Skin epidermis (tissue), 12 donors: ENCODE data around the gene ARHGEF35.
"Not testable (repeated sequence)": the region's sequence is repeated elsewhere in the genome, so short reads cannot be mapped to it uniquely, and the experiment has no call there.

Experiments used
- H3K27ac ChIP-seq, 21 experiments: fragments of 200-600 bp; sonication (generic) in 11 of 21; one replicate each; pipeline ENCODE4 v1.5.0; 2020; ENCODE audit warnings: mild to moderate bottlenecking in 3 of 21, inconsistent platforms in 2 of 21, moderate library complexity in 2 of 21
- H3K4me3 ChIP-seq, 7 experiments: fragments of 200-600 bp; sonication (generic) in 2 of 7; one replicate each; pipeline ENCODE4 v1.5.0; 2020; ENCODE audit warnings: inconsistent platforms in 2 of 7, mild to moderate bottlenecking in 2 of 7, moderate library complexity in 1 of 7

ARHGEF35 gene

DNA sequence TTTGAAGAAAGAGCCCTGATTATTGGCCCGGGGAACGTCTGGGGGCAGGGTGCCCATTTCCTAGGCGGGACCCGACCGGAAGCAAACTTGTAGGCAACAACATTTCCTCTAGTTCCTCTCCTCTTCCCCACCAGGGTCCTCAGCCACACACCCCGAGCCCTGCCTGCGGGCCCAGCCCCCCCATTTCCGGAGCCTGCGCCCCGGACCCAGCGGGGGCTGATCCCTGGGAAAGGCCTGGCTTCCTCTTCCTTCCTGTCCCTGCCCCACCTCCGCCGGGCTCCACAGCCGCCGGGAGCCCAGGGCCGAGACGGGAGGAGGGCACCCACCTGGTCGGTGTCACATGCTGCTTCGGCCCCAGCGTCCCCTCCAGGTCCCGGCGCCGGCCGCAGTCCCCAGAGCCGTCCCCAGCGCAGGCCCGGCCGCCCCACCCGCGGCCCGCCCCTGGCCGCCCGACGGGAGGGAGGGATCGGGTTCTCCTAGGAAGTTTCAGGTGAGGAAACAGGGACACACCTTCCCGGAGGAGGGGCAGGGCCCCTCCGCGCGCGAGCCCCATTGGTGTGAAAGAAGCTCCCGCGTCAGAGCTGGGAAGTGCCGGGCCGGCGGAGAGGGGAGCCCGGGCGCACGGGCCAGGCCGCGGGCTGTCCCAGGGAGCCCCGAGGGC, at the start of gene ARHGEF35:
Gene ARHGEF35 (minus strand): TSS at position 622 of the 661 bp plus-strand sequence. CDS start 7,450 bp downstream, outside the sequence.
- H3K27ac ChIP-seq = not testable (repeated sequence)
- peak within 1 kb of the TSS in 2 of 7 experiments; percentile 27 to 37 for H3K4me3 ChIP-seq

DNA sequence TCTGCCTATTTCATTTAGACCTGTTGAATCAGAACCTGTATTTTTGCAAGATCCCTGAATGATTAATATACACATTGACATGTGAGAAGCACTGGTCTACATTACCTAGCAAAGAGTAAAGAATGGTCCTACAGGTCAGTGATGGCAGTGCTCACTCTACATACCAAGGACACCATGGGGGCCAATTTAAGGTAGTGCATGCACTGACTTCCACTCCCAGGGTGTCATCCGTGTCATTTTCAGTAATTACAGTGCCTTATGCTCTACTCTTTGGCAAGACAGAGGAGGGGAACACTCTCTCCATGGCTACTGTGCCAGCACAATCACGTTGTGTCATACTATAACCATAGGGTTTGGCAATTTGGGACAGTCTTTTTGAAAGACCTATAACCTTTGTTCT, 49.7 kb upstream of the ARHGEF35 start:
- not testable (repeated sequence) for H3K4me3 ChIP-seq

GRCh38 chr7:144239365-144239764, 43.7 kb upstream of the ARHGEF35 start, which contains the start of gene OR2A42:
TSS of gene OR2A42 (minus strand) at chr7:144239605. CDS start at chr7:144232843, 6,762 bp downstream.
- H3K27ac ChIP-seq, H3K4me3 ChIP-seq: not testable (repeated sequence)

More for the DNA sequence above, 49.7 kb upstream of the ARHGEF35 start:
- not testable (repeated sequence) for H3K27ac ChIP-seq

DNA sequence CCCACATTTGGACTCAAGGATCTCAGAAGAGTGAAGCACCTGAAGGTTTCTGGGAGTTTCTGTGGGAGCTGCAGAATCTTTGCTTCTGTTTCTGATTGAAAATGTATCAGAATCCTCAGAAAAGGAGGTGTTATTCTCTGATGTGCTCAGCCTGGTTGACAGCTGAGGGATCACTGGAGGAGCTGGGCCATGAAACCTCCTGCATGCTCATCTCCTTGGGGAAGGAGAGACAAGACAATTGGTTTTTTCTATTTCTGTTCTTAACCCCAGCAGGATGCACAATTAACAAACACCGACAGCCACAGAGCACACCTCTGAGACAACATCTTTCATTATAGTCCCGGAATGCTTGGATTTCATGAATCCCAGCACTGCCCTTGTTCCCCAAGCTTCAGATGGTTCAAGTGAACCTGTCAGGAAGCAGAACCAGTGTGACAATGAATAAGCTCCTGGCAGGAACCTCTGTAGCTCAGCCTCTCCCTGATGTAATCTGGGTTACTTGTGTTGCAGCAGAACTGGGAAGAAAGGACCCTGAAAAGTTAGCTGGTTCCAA, 43.0 kb upstream of the ARHGEF35 start:
- not testable (repeated sequence) for H3K4me3 ChIP-seq, H3K27ac ChIP-seq

DNA sequence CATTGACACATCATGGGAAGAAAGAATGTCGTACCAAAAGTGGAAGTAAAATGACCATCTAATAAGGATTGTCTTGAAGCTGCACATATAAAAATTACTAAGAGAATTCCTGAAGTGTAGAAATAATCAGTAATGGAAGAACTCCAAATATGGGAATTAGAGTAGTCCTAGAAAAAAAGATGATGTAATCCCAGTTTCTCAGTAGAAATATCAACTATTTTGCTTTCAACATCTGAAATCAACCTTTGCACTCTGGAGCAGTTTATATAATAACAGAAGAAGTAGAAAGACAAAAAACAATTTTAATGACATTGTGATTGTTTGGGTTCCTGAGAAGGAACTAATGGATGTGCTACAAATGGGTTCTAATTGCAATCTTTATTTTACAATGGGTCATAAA, 37.4 kb upstream of the ARHGEF35 start:
- not testable (repeated sequence) for H3K4me3 ChIP-seq

GRCh38 chr7:144231027-144231426, 35.4 kb upstream of the ARHGEF35 start:
- not testable (repeated sequence) for H3K27ac ChIP-seq, H3K4me3 ChIP-seq

More for the DNA sequence above, 37.4 kb upstream of the ARHGEF35 start:
- H3K27ac ChIP-seq = not testable (repeated sequence)

DNA sequence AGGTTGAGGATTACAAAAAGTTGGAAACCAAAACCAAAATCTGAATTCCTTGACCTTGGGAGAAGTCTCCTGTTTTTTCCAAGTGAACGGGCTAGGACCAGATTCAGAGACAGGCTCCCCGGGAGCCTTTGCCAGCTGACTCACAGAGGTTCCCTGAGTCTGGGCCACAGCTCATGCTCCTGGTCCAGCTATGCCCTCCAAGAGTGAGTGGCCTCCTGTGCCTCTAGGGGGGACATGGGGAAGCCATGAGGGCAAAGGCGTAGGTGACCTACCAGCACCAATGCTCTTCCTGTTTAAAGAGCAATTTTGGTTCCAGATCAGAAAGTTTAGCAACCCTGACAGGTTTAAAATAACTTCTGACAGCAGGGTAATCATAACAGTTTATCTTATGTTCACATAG, 33.2 kb upstream of the ARHGEF35 start:
- H3K27ac ChIP-seq, H3K4me3 ChIP-seq: not testable (repeated sequence)

GRCh38 chr7:144226866-144227265, 31.2 kb upstream of the ARHGEF35 start:
- H3K4me3 ChIP-seq, H3K27ac ChIP-seq: not testable (repeated sequence)

DNA sequence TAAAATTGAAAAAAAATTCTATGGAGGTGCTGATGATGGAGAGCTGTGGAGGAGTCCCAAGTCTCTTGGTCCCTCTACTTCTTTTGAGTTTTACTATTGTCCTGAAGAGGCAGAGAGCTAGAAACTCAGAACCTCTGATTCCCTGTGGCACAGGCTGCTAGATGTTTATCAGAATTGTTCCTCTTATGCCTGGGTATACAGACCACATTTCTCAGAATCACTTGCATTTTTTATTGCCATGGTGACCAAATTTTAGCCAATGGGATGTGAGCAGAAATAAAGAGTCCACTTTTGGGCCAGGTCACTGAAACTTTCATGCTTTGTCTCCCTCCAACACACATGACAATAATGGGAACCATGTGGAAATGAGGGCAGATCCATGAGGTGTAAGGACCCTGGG, 28.0 kb upstream of the ARHGEF35 start:
- not testable (repeated sequence) for H3K27ac ChIP-seq, H3K4me3 ChIP-seq

DNA sequence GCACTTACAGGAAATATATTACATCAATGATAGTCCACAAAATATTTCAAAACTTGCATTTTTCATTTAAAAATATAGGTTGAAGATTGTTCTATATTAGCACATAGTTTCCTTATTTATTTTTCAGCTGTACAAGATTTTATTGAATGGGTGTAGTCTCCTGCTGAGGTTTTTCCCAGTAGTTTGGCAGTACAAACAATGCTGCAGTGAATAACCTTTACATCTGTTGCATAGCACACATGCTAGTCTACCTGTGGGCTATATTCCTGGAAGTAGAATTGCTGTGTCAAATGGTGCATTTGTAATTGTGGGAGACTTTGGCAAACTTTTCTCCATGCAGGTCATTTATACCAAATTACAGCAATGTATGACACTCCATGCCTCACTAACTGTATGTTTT, 24.9 kb upstream of the ARHGEF35 start:
- H3K4me3 ChIP-seq, H3K27ac ChIP-seq: not testable (repeated sequence)

GRCh38 chr7:144219149-144219548, 23.5 kb upstream of the ARHGEF35 start:
- H3K4me3 ChIP-seq, H3K27ac ChIP-seq: not testable (repeated sequence)

DNA sequence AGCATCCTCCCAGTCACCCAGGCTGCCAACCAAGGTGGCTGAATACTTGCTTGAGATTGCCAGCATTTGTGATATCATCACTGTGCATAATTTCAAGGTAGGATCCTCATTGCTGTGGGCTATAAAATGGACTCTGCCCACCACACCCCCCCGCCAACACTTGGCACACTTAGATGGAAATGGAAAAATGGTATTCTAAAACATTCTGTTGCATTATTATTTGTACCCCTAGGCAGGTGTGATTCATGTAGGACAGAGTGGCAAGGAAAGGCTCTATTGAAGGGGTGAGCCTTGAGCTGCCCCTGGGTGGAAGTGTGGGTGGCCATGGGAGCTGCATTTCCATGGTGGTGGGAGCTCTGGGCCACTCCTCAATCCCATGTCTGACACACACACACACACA, 22.9 kb upstream of the ARHGEF35 start:
- not testable (repeated sequence) for H3K27ac ChIP-seq, H3K4me3 ChIP-seq

- H3K27ac ChIP-seq, H3K4me3 ChIP-seq: not testable (repeated sequence)
Observed at GRCh38 chr7:144217200-144217599, 21.6 kb upstream of the ARHGEF35 start.

DNA sequence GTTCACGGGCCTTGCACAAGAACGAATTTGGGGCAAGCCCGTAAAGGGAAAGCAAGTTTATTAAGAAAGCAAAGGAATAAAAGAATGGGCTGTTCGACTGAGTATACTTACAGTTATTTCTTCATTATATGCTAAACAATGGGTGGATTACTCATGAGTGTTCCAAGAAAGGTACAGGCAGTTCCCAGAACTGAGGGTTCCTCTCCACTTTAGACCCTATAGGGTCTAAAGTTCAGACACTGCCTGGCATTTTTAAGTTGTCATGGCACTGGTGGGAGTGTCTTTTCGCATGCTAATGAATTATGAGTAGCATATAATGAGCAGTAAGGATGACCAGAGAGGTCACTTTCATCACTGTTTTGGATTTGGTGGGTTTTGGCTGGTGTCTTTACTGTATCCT, 9.7 kb upstream of the ARHGEF35 start:
- H3K4me3 ChIP-seq, H3K27ac ChIP-seq: not testable (repeated sequence)

GRCh38 chr7:144203086-144203485, 7.5 kb upstream of the ARHGEF35 start:
- not testable (repeated sequence) for H3K27ac ChIP-seq, H3K4me3 ChIP-seq

DNA sequence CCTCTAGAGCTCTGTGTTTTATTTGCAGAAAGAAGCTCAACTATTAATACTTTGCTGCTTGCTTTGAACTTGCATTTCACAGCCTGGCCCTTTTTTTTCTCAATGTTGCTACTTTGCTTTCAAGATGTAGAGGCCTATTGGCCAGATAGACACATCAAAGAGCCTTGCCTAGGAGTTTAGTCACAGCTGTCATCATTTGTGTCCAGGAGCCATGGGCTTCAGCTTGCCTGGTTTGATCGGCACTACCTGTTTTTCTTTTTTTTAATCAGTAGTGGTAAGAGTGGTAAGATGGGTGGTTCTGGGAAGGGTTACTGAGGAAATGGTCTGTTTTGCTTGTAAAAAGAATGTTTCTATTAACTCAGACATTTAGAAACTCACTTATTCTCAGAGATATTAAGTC, 6.3 kb upstream of the ARHGEF35 start:
- not testable (repeated sequence) for H3K4me3 ChIP-seq, H3K27ac ChIP-seq

DNA sequence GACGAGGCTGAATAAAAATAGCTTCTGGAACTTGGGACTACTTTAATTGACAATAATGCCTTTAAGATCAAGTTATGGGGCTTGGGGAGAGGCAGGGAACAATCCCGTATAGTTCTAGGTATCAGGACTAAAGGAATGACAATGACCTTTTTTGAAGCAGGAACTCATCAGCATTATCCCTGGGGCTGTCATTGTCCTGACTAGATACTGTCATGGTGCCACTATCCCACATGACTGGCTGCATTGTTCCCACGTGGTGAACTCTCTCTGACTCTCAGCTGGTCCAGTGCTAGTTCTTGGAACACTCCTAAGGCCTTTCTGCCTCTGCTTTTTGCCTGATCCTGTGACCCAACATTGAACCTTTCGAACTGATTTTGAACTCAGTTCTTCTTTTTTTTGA, 3.3 kb upstream of the ARHGEF35 start:
- not testable (repeated sequence) for H3K4me3 ChIP-seq, H3K27ac ChIP-seq

DNA sequence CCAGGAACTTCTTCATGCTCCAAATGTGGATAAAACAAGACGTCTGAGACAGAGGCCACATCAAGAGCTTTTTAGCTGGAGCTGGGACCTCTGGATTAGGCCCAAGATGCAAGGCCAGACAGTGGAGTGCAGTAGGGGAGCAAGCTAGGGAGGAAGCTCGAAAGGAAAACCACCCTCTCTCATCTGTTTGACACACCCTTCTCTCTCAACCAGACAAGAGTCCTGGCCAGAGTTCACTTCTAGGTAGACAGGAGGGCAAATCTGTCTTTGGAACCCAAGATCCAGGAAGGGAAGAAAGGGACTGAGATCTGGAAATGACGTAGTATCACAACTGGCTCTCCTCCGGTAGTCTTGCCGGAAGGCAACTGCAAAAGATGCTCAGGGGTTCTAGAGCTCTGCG, 1.2 kb downstream of the ARHGEF35 start:
- not testable (repeated sequence) for H3K27ac ChIP-seq, H3K4me3 ChIP-seq

DNA sequence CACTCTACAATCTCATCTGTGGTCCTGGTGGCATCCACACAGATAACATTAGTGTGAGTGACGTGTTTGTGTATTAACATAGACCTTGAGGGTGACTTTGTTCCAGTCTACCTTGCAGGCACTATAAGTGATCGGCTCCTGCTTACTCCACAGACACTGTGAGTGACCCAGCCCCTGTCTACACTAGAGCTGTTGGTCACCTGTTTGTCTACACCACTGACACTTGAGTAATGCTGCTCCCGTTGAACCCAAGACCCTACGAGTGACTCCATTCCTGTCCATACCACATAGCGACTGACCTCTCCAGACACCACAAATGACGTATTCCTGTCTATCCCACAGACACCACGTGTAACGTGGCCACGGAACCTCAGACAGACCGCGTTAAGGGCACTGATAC, 1.9 kb downstream of the ARHGEF35 start:
- H3K27ac ChIP-seq, H3K4me3 ChIP-seq: not testable (repeated sequence)

- not testable (repeated sequence) for H3K4me3 ChIP-seq, H3K27ac ChIP-seq
Observed at GRCh38 chr7:144188578-144189171, 7.0 kb downstream of the ARHGEF35 start.

DNA sequence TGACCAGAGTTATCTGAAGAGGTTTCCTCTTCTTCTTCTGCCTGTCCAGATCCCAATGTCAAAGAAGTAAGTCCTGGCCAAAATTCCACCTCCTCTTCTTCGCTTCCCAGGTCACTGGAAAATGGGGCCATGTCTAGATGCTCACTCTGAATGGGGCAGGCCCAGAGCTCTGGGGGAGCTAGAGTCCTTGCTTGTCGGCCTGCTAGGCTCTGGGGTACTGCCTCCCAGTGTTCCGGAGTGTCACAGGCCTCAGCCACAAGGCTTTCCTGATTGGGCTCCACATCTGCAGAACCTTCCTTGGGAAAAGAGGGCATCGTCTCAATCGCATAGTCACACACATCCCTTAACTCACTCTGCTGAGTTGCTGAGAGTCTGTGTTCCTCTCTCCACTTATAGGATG, 7.8 kb downstream of the ARHGEF35 start:
- not testable (repeated sequence) for H3K27ac ChIP-seq, H3K4me3 ChIP-seq
